ENCODE data around the gene MRM3.
"Not testable (repeated sequence)": the region's sequence is repeated elsewhere in the genome, so short reads cannot be mapped to it uniquely, and the experiment has no call there.

Gene MRM3

DNA sequence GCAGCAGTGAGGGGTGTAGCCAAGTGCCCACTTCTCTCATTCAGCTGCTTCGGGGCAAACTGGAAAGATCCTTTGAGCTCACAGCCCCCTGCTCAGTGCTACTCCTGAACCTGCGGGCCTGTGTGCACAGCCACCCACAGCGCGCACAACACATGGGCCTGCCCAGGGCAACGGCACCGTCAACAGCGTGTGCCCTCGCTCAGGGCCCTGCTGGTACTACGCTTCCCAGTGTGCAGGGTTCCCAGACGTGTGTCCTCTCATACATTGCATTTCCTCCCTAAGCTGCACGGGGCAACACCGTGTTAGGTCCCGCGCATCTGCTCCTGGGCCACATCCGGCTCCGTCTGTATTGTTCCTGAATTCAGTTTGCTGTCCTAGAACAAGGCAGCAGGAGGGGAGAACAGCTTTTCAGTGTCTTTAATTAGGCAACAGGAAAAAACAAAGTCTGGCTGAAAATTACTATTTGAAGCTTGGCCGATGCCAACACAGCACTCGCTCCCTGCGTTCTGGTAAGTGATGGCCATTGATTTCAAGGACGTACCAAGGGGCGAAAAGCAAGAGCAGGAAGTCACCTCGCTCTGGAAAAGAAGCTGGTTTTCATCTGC lies 15.2 kb downstream of the MRM3 start:
- DNase-seq (ENCODE audit: low read depth) = no peak

DNA sequence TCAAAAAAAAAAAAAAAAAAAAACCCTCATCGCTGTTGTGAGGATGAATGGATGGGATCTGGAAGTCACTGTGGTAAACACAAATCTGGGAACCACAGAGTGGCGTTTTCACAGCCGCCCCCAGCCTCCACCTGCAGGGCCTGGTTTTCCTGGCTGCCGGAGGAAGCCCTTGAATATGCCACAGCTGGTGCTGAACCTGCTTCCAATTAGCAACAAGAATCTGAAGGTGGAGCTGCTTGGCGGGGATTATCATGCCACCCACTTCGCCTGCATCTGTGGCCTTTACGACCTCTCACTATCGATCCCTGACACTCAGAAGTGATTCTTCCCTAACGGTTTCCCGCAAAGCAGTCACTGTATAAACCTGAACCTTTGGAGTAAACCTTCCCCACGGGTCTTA lies 16.1 kb downstream of the MRM3 start:
- no peak for DNase-seq (ENCODE audit: low read depth)

DNA sequence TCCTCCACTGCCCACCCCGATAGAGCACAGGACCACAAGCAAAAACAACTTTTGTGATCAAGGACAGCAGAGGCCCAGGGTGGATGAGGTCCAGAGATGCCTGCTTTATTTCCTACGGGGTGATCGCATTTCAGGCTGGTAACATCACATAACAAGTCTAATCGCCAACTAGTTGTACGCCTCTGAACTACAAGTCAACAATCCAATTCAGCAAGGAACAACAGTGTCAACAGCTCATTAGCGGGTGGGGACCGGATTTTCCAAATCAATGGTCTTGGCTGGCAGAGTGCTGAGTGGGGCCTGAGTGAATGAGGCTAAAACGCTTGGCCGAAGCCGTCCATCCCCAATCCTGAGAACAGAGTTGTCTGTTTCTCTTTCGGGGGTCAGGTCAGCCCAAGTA lies 17.1 kb downstream of the MRM3 start:
- no peak for DNase-seq (ENCODE audit: low read depth)

DNA sequence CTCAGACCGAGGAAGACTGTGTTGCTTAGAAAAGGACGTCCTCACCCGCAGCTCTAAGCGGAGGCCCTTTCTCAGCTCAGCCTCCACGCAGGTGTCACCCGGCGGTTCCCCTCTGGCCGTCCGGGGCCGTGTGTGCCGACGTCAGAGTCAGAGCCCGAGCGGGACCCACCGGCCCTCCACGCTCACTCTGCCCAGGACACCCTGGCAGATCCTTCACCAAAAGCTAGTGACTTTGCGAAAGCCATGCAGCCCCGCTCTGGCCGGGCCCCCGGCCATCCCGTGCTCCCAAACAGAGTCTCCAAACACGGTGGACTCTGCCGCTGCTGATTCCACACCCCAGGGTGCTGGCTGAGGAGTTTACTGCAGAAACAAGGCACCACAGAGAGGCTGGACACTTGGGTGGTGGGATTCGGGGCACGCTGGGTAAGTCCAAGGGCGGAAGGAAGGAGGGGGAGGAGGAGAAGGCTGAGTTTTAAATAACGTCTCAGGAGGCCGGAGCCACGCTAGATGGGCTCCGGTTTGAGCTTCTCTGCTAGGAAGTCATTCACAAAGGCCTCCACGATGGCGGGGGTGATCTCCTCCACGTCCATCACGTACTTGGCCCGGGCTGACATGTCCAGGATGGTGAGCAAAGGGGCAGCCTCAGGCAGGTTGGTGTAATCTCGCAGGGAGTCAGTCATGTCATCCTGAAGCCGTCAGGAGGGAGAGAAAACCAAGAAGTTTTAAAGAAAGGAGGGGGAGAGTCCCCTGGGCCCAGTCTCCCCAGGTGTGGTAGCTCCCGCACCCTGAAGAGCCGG lies 18.5 kb downstream of the MRM3 start:
- no peak for DNase-seq (ENCODE audit: low read depth)

DNA sequence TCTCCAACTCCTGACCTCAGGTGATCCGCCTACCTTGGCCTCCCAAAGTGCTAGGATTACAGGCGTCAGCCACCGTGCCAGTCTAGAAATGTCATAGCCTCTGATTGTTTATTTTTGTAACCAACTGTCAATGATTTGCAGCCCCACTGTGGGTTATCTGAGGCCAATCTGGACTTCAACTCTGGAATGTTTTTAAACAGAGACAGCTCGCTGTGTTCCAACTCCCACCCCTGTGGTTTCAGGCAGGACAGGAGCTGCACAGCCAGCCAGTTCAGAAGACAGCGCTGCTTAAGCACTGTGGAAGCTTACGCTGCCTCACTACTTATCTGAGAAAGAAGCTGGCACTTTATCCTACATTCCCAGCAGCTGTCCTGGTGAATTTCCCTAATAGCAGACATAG lies 19.5 kb downstream of the MRM3 start:
- DNase-seq (ENCODE audit: low read depth) = peak; percentile 62

DNA sequence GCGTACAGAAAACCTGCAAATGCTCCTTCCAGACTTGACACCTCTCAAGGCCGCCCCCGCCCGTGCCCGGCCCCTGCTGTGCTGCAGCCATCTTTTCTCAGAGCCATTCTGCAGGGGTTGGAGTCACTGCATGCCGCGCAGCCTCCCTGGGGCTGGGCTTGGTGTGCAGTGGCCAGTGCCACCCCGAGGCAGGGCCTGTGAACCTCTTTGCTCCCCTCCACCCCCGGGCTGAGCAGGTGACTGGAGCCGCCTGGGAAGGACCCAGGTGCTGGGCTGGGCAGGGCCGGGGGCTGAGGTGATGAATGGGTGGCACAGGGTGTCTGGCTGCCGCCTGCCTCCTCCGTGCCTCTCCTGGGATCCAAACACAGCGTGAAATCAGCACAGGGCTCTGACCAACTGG lies 20.3 kb downstream of the MRM3 start:
- DNase-seq (ENCODE audit: low read depth) = no peak

DNA sequence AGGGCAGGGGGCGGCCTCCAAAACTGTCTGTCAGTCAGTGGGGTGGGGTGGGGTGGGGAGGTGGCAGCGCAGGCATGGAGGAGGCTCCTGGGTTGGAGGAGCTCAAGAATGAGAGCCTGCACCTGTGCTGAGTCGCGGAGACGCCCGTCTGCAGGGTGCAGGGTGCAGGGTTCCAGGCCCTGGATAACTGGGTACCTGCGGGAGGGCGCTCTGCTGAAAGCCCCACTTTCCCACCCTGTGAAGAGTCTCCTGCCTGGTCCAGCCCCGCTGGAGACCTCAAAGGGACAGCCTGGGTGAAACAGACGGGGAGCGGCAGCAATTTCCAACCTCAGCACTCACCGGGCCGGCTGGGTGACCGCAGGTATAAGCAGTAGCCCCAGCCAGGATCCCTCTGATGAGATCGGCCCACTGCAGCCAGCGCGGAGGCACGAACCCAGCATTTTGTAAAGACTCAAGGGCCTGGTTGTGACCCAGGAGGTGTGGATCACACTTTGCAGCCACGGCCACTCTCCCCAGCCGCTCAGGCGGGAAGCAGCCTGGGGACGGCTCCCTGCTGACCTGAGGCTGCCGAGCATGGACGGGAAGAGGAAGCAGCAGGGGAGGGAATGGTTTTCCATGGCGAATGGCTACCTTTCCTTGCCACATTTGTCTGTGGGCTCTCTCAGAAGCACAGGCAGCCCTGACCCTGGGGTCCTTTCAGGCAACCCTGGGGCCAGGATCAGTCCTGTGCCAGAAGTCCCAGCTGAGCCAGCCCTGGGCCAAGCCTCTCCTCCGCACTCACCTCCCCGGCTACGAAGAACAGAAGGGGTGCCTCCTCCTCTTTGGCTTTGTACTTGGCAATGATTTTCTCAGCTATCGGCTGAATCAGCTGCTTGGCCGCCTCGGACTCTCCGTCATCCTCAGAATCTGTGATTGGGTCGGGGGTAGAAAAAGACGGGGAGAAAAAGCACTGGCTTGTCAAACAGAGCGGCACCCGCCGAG lies 21.0 kb downstream of the MRM3 start:
- no peak for DNase-seq (ENCODE audit: low read depth)

DNA sequence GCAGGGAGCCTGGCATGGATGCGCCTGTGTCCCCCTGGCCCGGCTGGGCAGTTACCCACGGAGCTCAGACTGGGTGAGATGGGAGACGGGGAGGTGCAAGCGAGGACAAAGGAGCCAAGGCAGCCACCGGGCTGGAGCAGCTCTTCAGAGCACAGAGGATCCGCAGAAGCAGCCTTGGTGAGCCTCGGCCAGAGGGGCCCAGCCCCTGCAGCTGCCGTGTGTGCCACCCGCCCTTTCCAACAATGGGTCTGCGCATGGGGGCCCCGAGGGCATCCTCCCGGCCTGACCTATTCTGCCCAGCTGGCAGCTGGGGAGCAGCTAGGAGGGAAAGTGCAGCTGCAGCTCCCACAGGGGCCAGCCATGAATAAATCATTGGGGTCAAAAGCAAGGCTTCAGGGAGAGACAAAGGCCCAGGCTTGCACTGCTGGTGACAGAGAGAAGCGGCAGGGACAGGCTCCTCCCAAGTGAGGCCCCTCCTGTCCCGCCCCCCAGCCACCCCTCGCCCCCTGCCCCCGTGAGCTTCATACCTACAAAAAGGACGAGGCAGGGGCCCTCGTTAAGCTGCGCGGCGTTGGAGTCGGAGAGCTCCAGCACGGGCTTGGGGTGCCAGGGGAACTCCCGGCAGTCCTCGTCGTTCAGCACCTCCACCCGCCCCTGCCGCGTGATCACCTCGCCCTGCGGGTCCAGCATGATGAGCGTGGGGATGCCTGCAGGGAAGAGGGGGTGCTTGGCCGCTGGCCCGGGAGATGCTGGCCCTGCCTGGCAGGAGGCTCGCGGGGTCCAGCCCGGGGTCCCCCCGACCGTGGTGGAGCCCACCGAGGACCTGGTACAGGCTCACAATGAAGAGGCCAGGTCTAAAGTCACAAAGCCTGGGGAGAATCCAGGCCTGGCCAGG lies 22.6 kb downstream of the MRM3 start:
- no peak for DNase-seq (ENCODE audit: low read depth)

DNA sequence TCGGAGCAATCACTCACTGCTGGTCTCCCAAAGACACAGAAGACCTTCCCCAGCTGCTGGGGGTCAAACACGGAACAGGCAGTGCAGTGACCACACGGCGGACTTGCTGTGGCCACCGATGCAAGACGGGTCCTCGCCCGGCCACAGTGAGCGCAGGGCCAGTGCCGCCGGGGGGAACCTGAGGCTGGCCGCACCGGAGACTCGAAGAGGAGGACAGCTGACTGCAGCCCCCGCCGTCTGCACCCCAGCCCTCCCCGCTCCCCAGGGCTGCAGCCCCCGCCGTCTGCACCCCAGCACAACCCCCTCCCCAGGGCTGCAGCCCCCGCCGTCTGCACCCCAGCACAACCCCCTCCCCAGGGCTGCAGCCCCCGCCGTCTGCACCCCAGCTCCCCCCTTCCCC lies 23.7 kb downstream of the MRM3 start:
- DNase-seq (ENCODE audit: low read depth) = not testable (repeated sequence)

DNA sequence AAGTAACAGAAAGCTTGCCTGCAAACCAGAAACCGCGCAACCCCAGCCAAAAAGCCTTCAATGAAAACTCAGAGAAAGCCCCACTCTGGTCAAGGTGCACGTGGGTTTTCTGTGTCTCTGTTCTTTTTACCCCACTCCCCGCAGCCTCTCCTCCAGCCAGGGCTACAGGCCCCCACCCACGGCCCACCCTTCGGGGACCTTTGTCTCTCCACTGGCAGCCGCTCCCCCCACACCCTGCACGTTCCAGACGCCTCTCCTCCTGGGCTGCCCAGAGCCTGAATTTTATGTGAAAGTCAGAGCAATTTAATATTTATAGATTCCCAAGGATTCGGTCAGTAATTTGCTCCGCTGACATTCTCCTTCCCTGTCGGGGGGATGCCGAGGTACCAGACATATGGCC lies 24.2 kb downstream of the MRM3 start:
- DNase-seq (ENCODE audit: low read depth) = no peak

DNA sequence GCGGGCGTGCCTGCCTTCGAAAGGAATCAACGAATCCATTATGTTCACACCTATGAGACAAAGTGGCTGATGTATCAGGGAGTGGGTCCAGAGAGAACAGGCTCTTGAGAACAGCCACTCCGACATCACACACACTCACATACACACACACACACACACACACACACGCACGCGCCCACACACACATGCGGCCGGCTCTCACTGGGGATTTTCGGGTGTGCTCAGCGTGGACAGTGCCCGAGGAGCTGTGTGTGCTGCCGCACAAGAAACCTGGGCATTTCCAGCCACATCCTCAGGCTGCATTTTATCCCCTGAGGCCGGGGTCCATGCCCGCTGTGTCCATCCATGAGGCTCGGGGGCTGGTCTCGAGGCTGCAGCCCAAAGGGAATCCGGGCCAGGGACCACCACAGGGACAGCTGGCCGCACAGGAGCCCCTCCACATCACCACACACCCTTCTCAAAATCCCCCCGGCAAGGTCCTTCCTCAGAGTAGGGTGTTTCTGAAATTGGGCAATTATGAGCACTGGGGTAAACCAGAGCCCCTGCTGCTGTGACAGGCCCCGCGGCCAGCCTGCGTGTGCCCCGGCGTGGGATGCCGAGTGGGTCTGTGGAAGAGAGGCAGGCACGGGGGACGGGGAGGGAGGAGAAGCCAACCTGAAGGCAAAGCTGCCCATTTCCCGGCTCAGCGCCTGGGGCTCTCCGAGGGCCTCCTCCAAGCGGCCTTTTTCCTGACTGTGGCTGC lies 24.8 kb downstream of the MRM3 start:
- no peak for DNase-seq (ENCODE audit: low read depth)

DNA sequence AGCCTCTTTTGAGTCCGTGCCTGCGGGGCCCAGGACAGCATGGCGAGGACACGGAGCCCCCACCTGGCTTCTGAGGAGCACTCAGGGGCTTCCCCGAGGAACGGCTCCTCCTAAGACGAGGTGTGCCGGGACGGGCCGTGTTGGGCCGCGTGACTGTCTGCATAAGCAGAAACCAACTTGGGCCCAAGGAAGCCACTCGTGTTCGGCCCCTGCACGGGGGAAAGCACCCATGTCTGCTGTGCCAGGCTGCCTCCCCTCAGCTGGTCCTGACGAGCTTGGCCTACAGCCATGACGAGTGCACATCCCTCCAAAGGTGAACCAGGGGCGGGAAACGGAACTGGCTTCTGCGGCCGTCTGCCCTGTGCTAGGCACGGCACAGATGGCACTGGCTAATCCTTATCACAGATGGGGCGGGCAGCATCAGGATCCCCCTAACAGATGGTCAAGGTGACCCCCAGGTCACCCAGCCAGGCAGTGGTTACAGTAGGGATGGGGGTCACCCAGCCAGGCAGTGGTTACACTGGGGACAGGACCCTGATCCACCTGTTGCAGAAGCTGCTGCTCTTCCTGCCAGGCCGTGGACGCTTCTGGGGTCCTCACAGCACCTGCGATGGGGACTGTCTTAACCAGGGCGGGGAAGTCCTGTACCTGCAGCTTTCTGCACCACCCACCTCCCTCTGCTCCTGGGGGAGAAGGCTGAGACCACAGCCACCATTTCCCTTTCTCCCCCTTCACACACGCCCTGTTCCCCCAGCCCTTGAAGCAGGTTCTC lies 25.6 kb downstream of the MRM3 start:
- no peak for DNase-seq (ENCODE audit: low read depth)

DNA sequence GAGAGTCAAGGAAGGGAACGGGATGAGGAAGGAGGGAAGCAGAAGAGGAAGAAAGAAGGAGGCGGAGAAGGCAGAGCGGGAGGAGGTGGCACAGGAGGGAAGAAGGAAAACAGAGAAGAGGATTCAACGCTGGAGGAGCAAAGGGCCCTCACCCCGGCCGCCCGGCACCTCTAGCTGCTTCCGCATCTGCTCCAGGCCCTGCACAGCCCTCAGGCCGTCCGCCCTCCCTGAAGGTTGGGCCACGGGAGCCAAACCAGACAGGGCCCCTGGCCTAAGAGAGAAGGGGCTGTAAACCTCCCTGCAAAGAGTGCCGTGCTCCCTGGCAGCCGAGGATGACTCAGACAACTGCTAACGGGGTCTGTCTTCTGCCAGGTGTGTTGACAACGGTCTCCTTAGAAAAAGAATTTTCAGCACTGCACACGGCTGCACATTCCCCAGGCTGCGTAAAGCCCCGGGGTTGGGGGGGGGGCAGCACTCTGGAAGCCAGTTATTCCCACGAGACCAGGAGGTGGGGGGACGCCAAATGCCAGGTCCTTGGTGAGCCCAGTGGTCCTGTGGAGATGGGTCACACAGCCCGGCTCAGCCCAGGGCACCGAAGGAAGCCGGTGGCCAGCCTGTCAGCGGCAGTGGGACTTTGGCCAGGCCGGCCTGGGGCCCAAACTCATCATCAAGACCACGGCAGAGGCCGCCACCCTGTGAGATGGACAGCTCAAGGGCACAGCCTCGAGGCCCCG lies 29.1 kb downstream of the MRM3 start:
- DNase-seq (ENCODE audit: low read depth) = no peak

DNA sequence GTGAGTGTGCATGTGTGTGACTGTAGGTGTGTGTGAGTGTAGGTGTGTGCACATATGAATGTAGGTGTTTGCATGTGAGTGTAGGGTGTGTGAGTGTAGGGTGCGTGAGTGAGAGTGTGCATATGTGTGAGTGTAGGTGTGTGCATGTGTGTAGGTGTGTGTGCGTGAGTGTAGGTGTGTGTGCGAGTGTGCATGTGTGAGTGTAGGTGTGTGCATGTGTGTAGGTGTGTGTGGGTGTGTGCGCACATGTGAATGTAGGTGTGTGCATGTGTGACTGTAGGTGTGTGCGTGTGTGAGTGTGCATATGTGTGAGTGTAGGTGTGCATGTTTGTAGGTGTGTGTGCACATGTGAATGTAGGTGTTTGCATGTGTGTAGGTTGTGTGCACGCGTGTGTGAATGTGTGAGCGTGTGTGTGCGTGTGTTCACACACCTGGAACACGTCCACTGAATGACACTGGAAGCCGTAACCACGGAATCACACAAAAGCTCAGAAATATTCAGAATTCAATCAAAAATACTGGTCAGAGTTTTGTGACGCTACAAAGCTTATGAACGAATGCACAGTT lies 30.6 kb downstream of the MRM3 start:
- DNase-seq (ENCODE audit: low read depth) = no peak

DNA sequence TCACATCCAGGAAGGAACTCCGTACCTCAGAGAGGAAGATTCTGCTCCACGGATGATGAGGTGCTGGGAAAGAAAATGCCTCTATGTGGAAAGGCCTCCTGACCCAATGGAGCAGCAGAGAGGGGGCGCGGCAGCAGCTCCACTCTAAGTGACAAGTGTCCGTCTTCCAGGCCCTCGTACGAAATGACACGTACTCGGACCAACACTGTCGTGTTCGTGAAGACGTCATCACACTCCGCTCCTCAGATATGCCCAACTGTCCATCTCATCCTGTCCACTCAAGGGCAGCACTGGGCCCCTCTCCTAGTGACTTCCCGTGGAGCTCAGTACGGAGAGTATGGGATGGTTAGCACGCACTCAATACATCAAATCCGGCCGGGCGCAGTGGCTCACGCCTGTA lies 32.2 kb downstream of the MRM3 start:
- DNase-seq (ENCODE audit: low read depth) = no peak

DNA sequence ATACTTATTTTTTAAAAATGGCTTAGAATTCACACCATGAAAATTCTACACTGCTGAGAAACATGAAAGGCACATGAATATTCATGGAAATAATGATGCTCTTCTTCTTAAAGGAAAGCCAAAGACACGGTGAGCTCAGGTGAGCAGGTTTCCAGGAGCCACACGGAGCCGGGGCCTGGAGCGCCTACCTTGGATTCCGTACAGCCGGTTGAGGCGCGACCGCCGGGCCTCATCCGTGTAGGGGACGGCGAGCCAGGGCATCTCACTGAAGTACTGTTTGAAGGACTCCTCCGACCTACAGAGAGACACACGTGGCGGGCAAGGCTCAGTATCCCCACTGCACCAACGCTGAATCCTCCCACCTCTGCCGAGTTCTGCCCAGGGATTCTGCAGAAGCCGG lies 37.1 kb downstream of the MRM3 start:
- no peak for DNase-seq (ENCODE audit: low read depth)

DNA sequence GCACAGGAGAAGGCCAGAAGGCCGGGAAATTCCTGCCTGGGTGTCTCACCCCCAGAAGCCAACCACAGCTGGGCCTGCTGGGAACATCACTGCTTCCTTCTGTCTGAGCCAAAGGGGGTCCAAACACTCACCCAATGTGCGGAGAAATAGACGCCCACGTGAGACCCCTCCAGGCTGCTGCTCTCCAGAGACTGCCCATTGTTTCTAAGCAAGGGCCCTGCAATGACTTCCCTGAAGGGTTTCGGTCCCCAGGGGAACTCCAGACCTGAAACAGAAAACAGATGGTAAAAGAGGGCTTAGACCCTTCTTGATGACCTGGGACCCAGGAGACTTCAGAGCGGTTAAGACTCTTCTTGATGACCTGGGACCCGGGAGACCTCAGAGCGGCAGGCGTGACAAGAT lies 41.3 kb downstream of the MRM3 start:
- DNase-seq (ENCODE audit: low read depth) = no peak

DNA sequence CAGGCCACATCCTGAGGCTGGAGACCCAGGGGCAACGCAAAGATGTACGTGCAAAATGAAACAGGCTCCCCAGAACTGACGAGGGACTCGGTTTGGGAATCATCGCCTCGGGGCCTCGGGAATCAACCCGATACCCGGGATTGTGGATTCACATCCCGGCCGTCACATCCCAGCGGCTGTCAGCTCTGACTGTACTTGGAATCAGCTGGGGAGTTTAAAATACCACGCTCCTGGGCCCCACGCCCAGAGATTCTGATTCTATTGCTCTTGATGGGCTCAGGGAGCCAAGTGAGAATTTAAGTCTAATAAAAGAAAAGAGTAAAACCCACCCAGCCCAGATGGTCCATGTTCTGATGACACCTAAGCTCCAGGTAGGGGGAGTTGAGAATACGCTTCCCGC lies 42.2 kb downstream of the MRM3 start:
- DNase-seq (ENCODE audit: low read depth) = no peak

DNA sequence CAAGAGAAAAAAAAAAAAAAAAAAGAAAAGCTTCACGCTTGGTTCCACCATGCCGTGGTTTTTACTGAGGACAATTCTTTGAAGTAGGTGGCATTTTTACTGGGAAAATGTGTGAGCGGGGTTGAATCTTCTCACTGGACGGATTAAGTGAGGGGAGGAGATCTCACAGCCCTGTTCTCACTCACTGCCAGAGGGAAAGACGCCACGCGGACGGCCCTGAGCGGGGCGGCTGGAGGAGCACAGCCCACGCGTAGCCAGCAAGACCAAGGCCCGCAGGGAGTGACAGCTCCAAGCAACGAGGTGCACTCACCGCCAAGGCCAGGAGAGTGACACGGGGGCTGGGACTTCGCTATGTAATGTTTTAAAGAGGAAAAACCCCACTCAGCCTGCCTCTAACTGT lies 43.1 kb downstream of the MRM3 start:
- no peak for DNase-seq (ENCODE audit: low read depth)

Data from iris pigment epithelial cell (primary cell).